Type B pancreatic cell (in vitro differentiated cells): ENCODE data around the gene CDC42BPG. TPM values are rescaled to one million over a fixed set of nuclear protein-coding genes. Genes with fewer than 3 reads are reported as not detected.

Source experiments
- DNase-seq: peaks from one replicate; pipeline ENCODE4 v3.0.0; 2021; ENCODE audit warnings: mixed read lengths; ENCODE audit not compliant: unreplicated experiment; ENCODE audit errors: extremely low spot score
- H3K27ac Mint-ChIP-seq: 2 replicates; pipeline ENCODE4 v1.8.0; 2021; ENCODE audit warnings: mild to moderate bottlenecking, mixed read lengths
- H3K27me3 Mint-ChIP-seq: 2 replicates; pipeline ENCODE4 v1.8.0; 2021; ENCODE audit warnings: mixed read lengths
- H3K36me3 Mint-ChIP-seq: 2 replicates; pipeline ENCODE4 v1.8.0; 2021; ENCODE audit warnings: mixed read lengths
- H3K4me1 Mint-ChIP-seq: one replicate; pipeline ENCODE4 v1.8.0; 2021; ENCODE audit warnings: mixed read lengths; ENCODE audit not compliant: unreplicated experiment
- H3K4me3 Mint-ChIP-seq: 2 replicates; pipeline ENCODE4 v1.8.0; 2021; ENCODE audit warnings: mild to moderate bottlenecking, mixed read lengths
- H3K9me3 Mint-ChIP-seq: 2 replicates; pipeline ENCODE4 v1.8.0; 2021; ENCODE audit warnings: mixed read lengths
- CTCF ChIP-seq: fragments of 200-600 bp; sonication (generic); conservative IDR thresholded peaks from 2 replicates; pipeline ENCODE4 v1.5.0; 2021; ENCODE audit warnings: antibody characterized with exemption, mild to moderate bottlenecking
- total RNA-seq: library from RNA; stranded (reverse); gene quantifications from 2 replicates; pipeline ENCODE4 v1.2.1, GENCODE V29; 2021; ENCODE audit warnings: low replicate concordance

CDC42BPG gene
- total RNA-seq, 1 donor from 2014 or later = 20.1 TPM

GRCh38 chr11:64835616-64836447 is 8.6 kb downstream of the CDC42BPG start:
- no peaks in the 10 kb centered on the region for H3K27me3 Mint-ChIP-seq
- H3K36me3 Mint-ChIP-seq = no peaks in the 10 kb centered on the region
- H3K9me3 Mint-ChIP-seq = no peaks in the 10 kb centered on the region
- no peak overlapping the region for H3K27ac Mint-ChIP-seq
- H3K4me1 Mint-ChIP-seq = no peaks in the 10 kb centered on the region
- no peak for TF ChIP-seq CTCF
- H3K4me3 Mint-ChIP-seq = no peak overlapping the region
- DNase-seq = no peak

DNA sequence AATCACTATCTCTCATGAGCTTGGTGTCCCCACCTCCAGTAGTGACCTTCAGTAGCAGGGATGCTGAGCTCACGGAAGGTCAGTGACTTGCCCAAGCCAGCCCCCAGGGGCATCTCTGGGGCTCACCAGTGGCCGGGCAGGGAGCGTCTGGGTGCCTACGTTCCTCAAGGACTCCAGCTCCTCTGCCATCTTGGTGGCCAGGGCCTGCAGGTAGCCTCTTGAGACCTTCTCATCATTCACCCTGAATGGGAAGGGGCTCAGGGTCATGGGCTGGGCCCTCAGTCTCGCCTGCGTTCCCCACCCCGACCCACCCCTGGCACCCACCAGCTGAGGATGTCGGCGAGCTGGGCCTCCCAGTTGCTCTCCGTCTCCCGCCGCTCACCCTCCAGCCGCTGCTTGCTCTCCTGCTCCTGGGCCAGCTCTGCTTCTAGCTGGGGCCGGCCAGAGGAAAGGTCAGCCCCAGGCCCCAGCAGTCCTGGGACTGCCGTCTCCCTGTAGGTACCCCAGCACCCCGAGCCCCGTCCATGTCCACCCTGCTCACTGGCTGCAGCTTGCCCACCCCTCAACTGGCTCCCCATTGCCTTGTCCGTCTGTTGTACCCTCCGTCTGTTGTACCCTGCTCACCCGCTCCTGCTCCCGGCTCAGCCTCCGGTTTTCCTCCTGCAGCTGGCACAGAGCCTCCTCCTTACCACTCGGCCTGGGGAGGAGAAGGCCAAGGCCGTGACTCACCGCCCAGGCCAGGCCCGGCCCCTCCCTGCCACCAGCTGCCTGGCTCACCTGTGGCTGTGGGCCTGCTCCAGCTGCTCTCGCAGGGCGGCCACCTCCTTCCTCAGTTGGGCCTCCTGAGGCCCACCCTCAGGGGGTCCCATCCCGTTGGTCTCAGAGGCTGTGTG is 9.5 kb downstream of the CDC42BPG start:
- Mint-ChIP-seq H3K27me3 (no peaks in the 10 kb centered on the region), H3K4me3 (no peak overlapping the region), H3K27ac (no peak overlapping the region), H3K4me1 (no peaks in the 10 kb centered on the region), H3K36me3 (no peaks in the 10 kb centered on the region), H3K9me3 (no peaks in the 10 kb centered on the region)
- no peak for DNase-seq
- no peak for TF ChIP-seq CTCF

DNA sequence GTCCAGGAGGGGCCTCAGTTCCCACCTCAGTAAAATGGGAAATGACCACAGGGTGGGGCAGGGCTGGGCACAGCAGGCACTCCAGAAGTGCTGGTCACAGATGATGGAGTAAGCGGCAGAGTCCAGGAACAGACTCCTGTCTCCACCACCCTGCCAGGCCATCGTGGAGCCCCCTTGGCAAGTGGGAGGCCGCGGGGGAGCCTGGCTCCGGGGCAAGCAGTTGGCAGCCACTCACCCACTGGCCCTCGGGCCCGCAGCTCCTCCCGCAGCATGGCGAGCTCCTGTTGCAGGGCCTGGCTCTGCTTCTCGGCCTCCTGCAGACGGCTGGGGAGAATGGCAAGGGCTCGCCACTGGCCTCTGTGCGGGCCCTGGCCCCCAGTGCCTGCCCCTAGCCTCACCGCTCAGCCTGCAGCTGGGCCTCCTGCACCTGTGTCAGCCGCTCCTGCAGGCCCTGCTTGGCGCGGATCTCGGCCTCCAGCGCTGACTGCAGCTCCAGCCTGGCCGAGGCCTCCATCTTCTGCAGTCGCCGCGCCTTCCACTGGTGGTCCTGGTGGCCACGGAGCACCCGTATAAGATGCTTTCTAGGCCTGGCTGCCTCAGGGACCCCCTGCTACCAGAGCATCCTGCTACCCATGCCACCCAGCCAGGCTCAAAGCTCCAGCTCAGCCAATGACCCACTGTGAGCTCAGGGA is 10.3 kb downstream of the CDC42BPG start:
- no peak for DNase-seq
- Mint-ChIP-seq H3K27me3 (no peaks in the 10 kb centered on the region), H3K27ac (no peak overlapping the region), H3K4me3 (no peak overlapping the region), H3K4me1 (no peaks in the 10 kb centered on the region), H3K9me3 (no peaks in the 10 kb centered on the region), H3K36me3 (no peaks in the 10 kb centered on the region)
- TF ChIP-seq CTCF = no peak

- no peak for DNase-seq
- Mint-ChIP-seq H3K9me3 (no peaks in the 10 kb centered on the region), H3K27ac (no peak overlapping the region), H3K36me3 (no peaks in the 10 kb centered on the region), H3K27me3 (no peaks in the 10 kb centered on the region), H3K4me1 (no peaks in the 10 kb centered on the region), H3K4me3 (no peak overlapping the region)
- no peak for TF ChIP-seq CTCF
Observed at GRCh38 chr11:64833509-64833908, 10.9 kb downstream of the CDC42BPG start.

DNA sequence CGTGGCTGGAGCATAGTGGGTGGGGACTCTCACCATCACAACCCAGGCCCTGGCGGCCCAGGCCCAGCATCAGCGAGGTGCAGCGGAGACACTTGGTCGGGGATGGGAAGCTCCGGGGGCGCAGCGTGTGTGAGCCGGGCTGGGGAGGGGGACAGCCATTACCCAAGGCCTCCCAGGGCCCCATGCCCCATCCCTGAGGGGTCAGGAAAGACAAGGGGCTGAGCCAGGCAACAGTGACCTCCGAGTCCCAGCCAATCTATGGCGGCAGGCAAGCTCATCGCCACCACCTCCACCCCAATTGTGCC is 11.3 kb downstream of the CDC42BPG start:
- H3K9me3 Mint-ChIP-seq = no peaks in the 10 kb centered on the region
- H3K27me3 Mint-ChIP-seq = no peaks in the 10 kb centered on the region
- peaks cover under 1% of the 10 kb centered on the region for H3K36me3 Mint-ChIP-seq
- no peaks in the 10 kb centered on the region for H3K4me1 Mint-ChIP-seq
- H3K4me3 Mint-ChIP-seq = no peak overlapping the region
- no peak for TF ChIP-seq CTCF
- DNase-seq = no peak
- no peak overlapping the region for H3K27ac Mint-ChIP-seq
